Liver (tissue), 9 donors: ENCODE measurements around the gene SAC3D1. TPM values are rescaled to one million over a fixed set of nuclear protein-coding genes. Genes with fewer than 3 reads are reported as not detected.

Experiments used
- DNase-seq: peaks from one replicate; pipeline ENCODE4 v3.0.0-alpha.2; 2017; ENCODE audit warnings: low spot score
- H3K27ac ChIP-seq, 2 donors: one replicate each; pipeline ENCODE4 v1.7.0; 2013; ENCODE audit warnings: inconsistent platforms in 2 of 2, low read length in 2 of 2, control low read depth in 1 of 2, low read depth in 1 of 2, mild to moderate bottlenecking in 1 of 2
- H3K27me3 ChIP-seq, 4 donors: one replicate each; pipeline versions ENCODE4 v1.6.1 to v1.7.0; 2013; ENCODE audit warnings: low read length in 3 of 4, inconsistent platforms in 1 of 4, mild to moderate bottlenecking in 1 of 4, moderate library complexity in 1 of 4; ENCODE audit not compliant: control insufficient read depth in 4 of 4, insufficient read depth in 4 of 4
- H3K36me3 ChIP-seq, 4 donors: one replicate each; pipeline versions ENCODE4 v1.6.1 to v1.7.0; 2013; ENCODE audit warnings: low read length in 3 of 4, mild to moderate bottlenecking in 3 of 4, low read depth in 1 of 4, moderate library complexity in 1 of 4; ENCODE audit not compliant: control insufficient read depth in 4 of 4, insufficient read depth in 3 of 4
- H3K4me1 ChIP-seq, 4 donors: one replicate each; pipeline versions ENCODE4 v1.6.1 to v1.7.0; 2013; ENCODE audit warnings: low read length in 3 of 4, mild to moderate bottlenecking in 3 of 4, moderate library complexity in 1 of 4; ENCODE audit not compliant: control insufficient read depth in 4 of 4, insufficient read depth in 4 of 4
- H3K4me3 ChIP-seq, 3 donors: one replicate each; pipeline versions ENCODE4 v1.6.1 to v1.7.0; 2013; ENCODE audit warnings: low read length in 3 of 3, control low read depth in 1 of 3, low read depth in 1 of 3, mild to moderate bottlenecking in 1 of 3
- H3K9ac ChIP-seq, 2 donors: one replicate each; pipeline ENCODE4 v1.7.0; 2013; ENCODE audit warnings: low read length in 2 of 2, mild to moderate bottlenecking in 2 of 2, moderate library complexity in 2 of 2, control low read depth in 1 of 2, low read depth in 1 of 2
- H3K9me3 ChIP-seq, 4 donors: one replicate each; pipeline versions ENCODE4 v1.6.1 to v1.7.0; 2013; ENCODE audit warnings: low read length in 3 of 4; ENCODE audit not compliant: control insufficient read depth in 4 of 4
- ATF3 ChIP-seq: IDR thresholded peaks from 2 replicates; pipeline ENCODE4 v1.6.1; 2016; ENCODE audit warnings: antibody characterized with exemption
- CTCF ChIP-seq: fragments of 150-350 bp; IDR thresholded peaks from 2 replicates; pipeline ENCODE4 v1.5.1; 2017; ENCODE audit warnings: improper control_type of control experiment, low read depth, low read length; ENCODE audit not compliant: missing input control
- EGR1 ChIP-seq, 2 donors: IDR thresholded peaks; 2 replicates each; pipeline ENCODE4 v1.6.1; 2016 to 2018; ENCODE audit warnings: antibody characterized with exemption in 2 of 2, low read depth in 2 of 2
- FOXA1 ChIP-seq: IDR thresholded peaks from 2 replicates; pipeline ENCODE4 v1.6.1; 2016; ENCODE audit warnings: antibody characterized with exemption
- FOXA2 ChIP-seq: IDR thresholded peaks from 2 replicates; pipeline ENCODE4 v1.6.1; 2016; ENCODE audit warnings: antibody characterized with exemption
- GABPA ChIP-seq, 2 donors: IDR thresholded peaks in 1 of 2; conservative IDR thresholded peaks in 1 of 2; 2 replicates each; pipeline ENCODE4 v1.6.1; 2016; ENCODE audit warnings: antibody characterized with exemption in 2 of 2, mild to moderate bottlenecking in 1 of 2, moderate library complexity in 1 of 2
- HNF4A ChIP-seq, 2 donors: conservative IDR thresholded peaks; 2 replicates each; pipeline ENCODE4 v1.6.1; 2016; ENCODE audit warnings: antibody characterized with exemption in 2 of 2, mild to moderate bottlenecking in 2 of 2
- HNF4G ChIP-seq: IDR thresholded peaks from 2 replicates; pipeline ENCODE4 v1.6.1; 2016; ENCODE audit warnings: antibody characterized with exemption
- JUND ChIP-seq, 2 donors: IDR thresholded peaks; 2 replicates each; pipeline ENCODE4 v1.6.1; 2016; ENCODE audit warnings: antibody characterized with exemption in 2 of 2
- MAX ChIP-seq: IDR thresholded peaks from 2 replicates; pipeline ENCODE4 v1.6.1; 2016; ENCODE audit warnings: antibody characterized with exemption
- NR2F2 ChIP-seq: IDR thresholded peaks from 2 replicates; pipeline ENCODE4 v1.6.1; 2016; ENCODE audit warnings: antibody characterized with exemption
- RAD21 ChIP-seq, 2 donors: IDR thresholded peaks; 2 replicates each; pipeline ENCODE4 v1.6.1; 2016; ENCODE audit warnings: antibody characterized with exemption in 2 of 2, mild to moderate bottlenecking in 2 of 2
- REST ChIP-seq: IDR thresholded peaks from 2 replicates; pipeline ENCODE4 v1.6.1; 2016; ENCODE audit warnings: antibody characterized with exemption, mild to moderate bottlenecking
- RXRA ChIP-seq, 2 donors: IDR thresholded peaks; 2 replicates each; pipeline ENCODE4 v1.6.1; 2017 to 2018; ENCODE audit warnings: antibody characterized with exemption in 2 of 2, mild to moderate bottlenecking in 1 of 2
- SP1 ChIP-seq: IDR thresholded peaks from 2 replicates; pipeline ENCODE4 v1.6.1; 2018; ENCODE audit warnings: antibody characterized with exemption, mild to moderate bottlenecking
- TAF1 ChIP-seq: conservative IDR thresholded peaks from 2 replicates; pipeline ENCODE4 v1.6.1; 2016; ENCODE audit warnings: antibody characterized with exemption, mild to moderate bottlenecking
- YY1 ChIP-seq: IDR thresholded peaks from 2 replicates; pipeline ENCODE4 v1.6.1; 2016; ENCODE audit warnings: antibody characterized with exemption, mild to moderate bottlenecking
- ZBTB33 ChIP-seq: IDR thresholded peaks from 2 replicates; pipeline ENCODE4 v1.6.1; 2016; ENCODE audit warnings: antibody characterized with exemption
- WGBS: extraction: QIAGEN DNeasy Blood & Tissue Kit; methylation state at CpG from one replicate; pipeline ENCODE4 v1.1.7; 2013; 5-methylcytosine and 5-hydroxymethylcytosine counted together
- polyA plus RNA-seq, 2 donors: library from polyadenylated mRNA; stranded (reverse) in 1 of 2; unstranded in 1 of 2; fragments of 200-250 nt in 1 of 2; fragments of >200 nt in 1 of 2; fragmentation: Nextera tagmentation in 1 of 2; extraction: Ambion mirVana in 1 of 2; gene quantifications; one replicate each; pipeline versions ENCODE4 v1.2.1 to v1.2.3, GENCODE V29; 2013 to 2015
- total RNA-seq, 2 donors: library from RNA; depleted of rRNA; stranded (reverse); fragments of >200 nt; gene quantifications; one replicate each; pipeline ENCODE4 v1.2.3, GENCODE V29; 2014
- donor health status: healthy.
- donor health status: healthy.
- donor health status: healthy.
- donor health status: healthy.
- donor health status: healthy.

The SAC3D1 gene
- total and polyA plus RNA-seq, 4 donors: 3.8 to 7.9 (median 6.8) TPM

GRCh38 chr11:65085446-65085845 is 44.4 kb downstream of the SAC3D1 start:
- 95% methylated on average over 4 of the region's 4 CpGs for WGBS
- H3K27me3 ChIP-seq: no peaks in the 10 kb centered on the region
- no peak for TF ChIP-seq YY1
- no peak for TF ChIP-seq FOXA1
- TF ChIP-seq ATF3: no peak
- no peak for TF ChIP-seq HNF4A (conservative IDR thresholded peaks at IDR 0.05)
- no peak for TF ChIP-seq NR2F2
- TF ChIP-seq SP1: no peak
- no peak for TF ChIP-seq RAD21 (IDR thresholded peaks at IDR 0.05)
- no peak for TF ChIP-seq HNF4G
- no peak for TF ChIP-seq FOXA2
- TF ChIP-seq RXRA (IDR thresholded peaks at IDR 0.05): no peak
- no peak for TF ChIP-seq GABPA (IDR thresholded peaks at IDR 0.05 in 1 of 2, conservative IDR thresholded peaks at IDR 0.05 in 1 of 2)
- TF ChIP-seq TAF1: no peak
- no peak for TF ChIP-seq ZBTB33
- no peak for TF ChIP-seq EGR1 (IDR thresholded peaks at IDR 0.05; ENCODE audit: low read depth in 2 of 2)
- no peak for TF ChIP-seq CTCF
- TF ChIP-seq MAX: no peak
- no peak for TF ChIP-seq JUND (IDR thresholded peaks at IDR 0.05)
- TF ChIP-seq REST: no peak
- H3K9me3 ChIP-seq: no peaks in the 10 kb centered on the region
- DNase-seq: no peak
- H3K4me1 ChIP-seq: peaks cover 10 to 23% (median 18%) of the 10 kb centered on the region in 4 donors
- no peak overlapping the region for H3K27ac ChIP-seq
- no peak overlapping the region for H3K9ac ChIP-seq
- H3K4me3 ChIP-seq: no peak overlapping the region
- peaks cover 5 to 39% (median 13%) of the 10 kb centered on the region in 4 donors for H3K36me3 ChIP-seq
